Measurements from ENCODE around the gene PLA2G6.

Gene PLA2G6

GRCh38 chr22:38069372-38070249 lies 112.0 kb downstream of the PLA2G6 start:
- DNase-seq: peak; percentile 35

GRCh38 chr22:38068641-38069371 lies 112.8 kb downstream of the PLA2G6 start:
- no peak for DNase-seq

DNA sequence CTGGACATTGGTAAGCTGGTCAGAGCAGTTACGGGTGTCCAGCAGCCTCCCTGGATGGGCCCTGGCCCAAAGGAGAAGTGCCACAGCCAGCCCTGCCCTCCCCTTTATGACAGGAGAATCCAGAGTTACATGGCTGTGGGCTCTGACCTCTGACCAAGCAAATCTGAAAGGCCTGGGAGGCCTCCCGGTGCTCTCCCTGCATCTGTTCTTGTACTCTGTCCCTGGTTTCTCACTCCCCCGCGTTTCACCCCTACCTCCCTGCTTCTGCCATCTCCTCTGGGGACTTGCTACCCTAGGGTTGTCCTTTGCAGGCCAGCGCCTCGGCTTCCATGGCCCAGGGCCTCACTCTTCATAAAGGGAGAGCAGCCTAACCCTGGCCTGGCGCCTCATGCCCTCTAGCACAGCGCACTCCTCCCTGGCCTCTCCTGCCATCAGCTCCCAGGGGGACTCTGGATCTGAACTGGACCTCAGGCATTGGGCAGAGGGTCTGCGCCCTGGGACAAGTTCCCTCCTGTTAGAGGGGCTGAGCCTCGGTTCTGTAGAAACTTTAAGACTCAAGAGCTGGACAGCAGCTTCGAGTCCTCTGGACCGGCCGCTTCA lies 113.8 kb downstream of the PLA2G6 start:
- DNase-seq: no peak

GRCh38 chr22:38067028-38067415 lies 114.6 kb downstream of the PLA2G6 start:
- DNase-seq: no peak

DNA sequence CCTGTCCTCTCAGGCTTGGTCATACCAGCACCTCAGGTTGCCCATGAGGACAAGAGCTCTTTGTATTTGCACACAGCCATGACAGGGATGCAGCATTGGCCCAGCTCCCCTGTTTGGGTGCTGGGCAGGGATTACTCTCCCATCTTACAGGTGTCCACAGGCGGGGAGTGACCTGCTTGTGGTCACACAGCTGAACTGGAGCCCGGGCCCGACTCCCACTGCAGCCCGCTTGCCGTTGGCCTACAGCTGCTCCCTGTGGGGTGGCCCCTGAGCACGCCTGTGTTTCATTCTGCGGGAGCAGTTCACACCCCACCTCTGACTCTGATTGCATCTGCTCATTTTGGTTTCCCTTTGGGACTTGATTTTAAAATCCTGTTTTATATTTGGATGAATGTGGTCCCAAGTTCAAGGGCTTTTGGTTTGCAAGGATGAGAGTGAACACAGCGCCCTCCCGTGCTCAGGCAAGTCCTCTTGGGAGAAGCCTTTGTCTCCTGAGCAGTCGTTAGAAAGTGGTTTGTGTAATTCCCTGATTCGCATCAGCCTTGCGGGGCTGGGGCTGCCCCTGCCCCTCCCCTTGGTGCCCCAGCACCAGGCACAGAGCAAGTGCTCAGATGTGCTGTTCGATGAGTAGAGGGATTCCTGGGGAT lies 115.1 kb downstream of the PLA2G6 start:
- DNase-seq: no peak

DNA sequence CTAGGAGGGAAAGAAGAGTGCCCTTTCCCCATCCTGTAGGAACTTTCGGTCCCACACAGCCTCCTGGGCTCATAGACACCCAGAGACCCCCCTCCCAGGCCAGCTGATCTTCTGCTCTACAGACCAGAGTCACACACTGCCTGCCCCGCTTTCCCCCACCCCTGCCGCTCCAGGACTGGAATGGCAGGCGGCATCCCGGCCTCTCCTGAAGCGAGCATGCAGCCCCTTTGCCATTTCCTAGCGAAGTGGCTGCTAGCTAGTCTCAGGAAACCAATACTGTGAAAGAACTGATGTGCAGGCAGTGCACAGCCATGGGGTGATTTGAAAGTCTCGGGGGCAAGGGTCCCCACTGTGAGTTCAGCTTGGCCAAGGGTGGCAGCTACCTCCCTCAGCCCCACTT lies 116.1 kb downstream of the PLA2G6 start:
- DNase-seq: no peak

DNA sequence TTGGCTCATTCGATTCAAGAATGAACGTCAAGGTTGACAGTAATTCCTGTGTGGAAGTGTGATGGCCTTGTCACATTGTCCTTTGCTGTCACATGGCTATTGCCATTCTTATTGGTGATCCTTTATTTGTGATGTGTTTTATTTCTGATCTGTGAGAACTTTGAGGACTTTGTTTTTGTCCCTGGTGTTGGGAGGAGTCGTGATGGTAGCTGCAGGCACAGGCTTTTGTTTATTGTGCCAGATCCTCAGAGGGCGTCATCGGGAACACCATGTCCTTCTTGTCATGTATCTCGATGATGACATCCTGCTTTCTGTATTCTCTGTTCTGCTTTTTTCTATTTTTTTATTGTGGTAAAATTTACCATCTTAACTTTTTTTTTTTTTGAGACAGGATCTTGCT lies 118.8 kb downstream of the PLA2G6 start:
- no peak for DNase-seq
